Neural cell (in vitro differentiated cells): ENCODE data around the gene TRMT10B. TPM values are rescaled to one million over a fixed set of nuclear protein-coding genes. Genes with fewer than 3 reads are reported as not detected.
"Not testable (repeated sequence)": the region's sequence is repeated elsewhere in the genome, so short reads cannot be mapped to it uniquely, and the experiment has no call there.

Source experiments
- H2AFZ ChIP-seq: fragments of 200-600, 300-800 bp; sonication (generic), shearing (Covaris generic); 2 replicates; pipeline ENCODE4 v1.6.0; 2014; ENCODE audit warnings: low read depth, mild to moderate bottlenecking, antibody characterized with exemption, low read length, moderate library complexity
- H3F3A ChIP-seq: fragments of 200-600 bp; shearing (Covaris generic); 2 replicates; pipeline ENCODE4 v1.6.1; 2016; ENCODE audit warnings: mild to moderate bottlenecking, moderate library complexity, mixed read lengths, antibody characterized with exemption, low read length; ENCODE audit not compliant: insufficient read depth, poor library complexity, severe bottlenecking
- H3K27ac ChIP-seq: fragments of 200-600, 300-800 bp; sonication (generic), shearing (Covaris generic); 2 replicates; pipeline ENCODE4 v1.5.1; 2014; ENCODE audit warnings: mild to moderate bottlenecking, low read length, moderate library complexity
- H3K27me3 ChIP-seq: fragments of 300-800, 200-600 bp; sonication (generic), shearing (Covaris generic); 2 replicates; pipeline ENCODE4 v1.6.0; 2014; ENCODE audit warnings: mild to moderate bottlenecking, low read depth, low read length, moderate library complexity; ENCODE audit not compliant: insufficient read depth
- H3K36me3 ChIP-seq: fragments of 300-800, 200-600 bp; sonication (generic), shearing (Covaris generic); 2 replicates; pipeline ENCODE4 v1.5.1; 2014; ENCODE audit warnings: mild to moderate bottlenecking, antibody characterized with exemption, low read length, moderate library complexity; ENCODE audit not compliant: insufficient read depth
- H3K4me2 ChIP-seq: fragments of 300-800, 200-600 bp; sonication (generic), shearing (Covaris generic); 2 replicates; pipeline ENCODE4 v1.6.0; 2014; ENCODE audit warnings: mild to moderate bottlenecking, low read length
- H3K4me3 ChIP-seq: fragments of 300-800, 200-600 bp; sonication (generic), shearing (Covaris generic); 2 replicates; pipeline ENCODE4 v1.5.1; 2014; ENCODE audit warnings: mild to moderate bottlenecking, low read length, moderate library complexity
- H3K79me2 ChIP-seq: fragments of 200-600 bp; shearing (Covaris generic); replicated peaks from 2 replicates; pipeline ENCODE4 v1.6.0; 2014; ENCODE audit warnings: mild to moderate bottlenecking, low read length, moderate library complexity; ENCODE audit not compliant: insufficient read depth
- H3K9ac ChIP-seq: fragments of 300-800, 200-600 bp; sonication (generic), shearing (Covaris generic); 2 replicates; pipeline ENCODE4 v1.6.1; 2016; ENCODE audit warnings: mild to moderate bottlenecking, low read length, mixed read lengths
- H3K9me2 ChIP-seq: fragments of 200-600 bp; shearing (Covaris generic); 2 replicates; pipeline ENCODE4 v1.6.1; 2016; ENCODE audit warnings: mild to moderate bottlenecking, low read length, mixed read lengths; ENCODE audit not compliant: insufficient read depth
- H3K9me3 ChIP-seq: fragments of 200-600, 300-800 bp; sonication (generic), shearing (Covaris generic); 2 replicates; pipeline ENCODE4 v1.6.1; 2016; ENCODE audit warnings: mild to moderate bottlenecking, mixed run types, low read length, moderate library complexity, mixed read lengths
- H4K20me1 ChIP-seq: fragments of 200-600 bp; shearing (Covaris generic); 2 replicates; pipeline ENCODE4 v1.6.1; 2016; ENCODE audit warnings: mild to moderate bottlenecking, mixed run types; ENCODE audit not compliant: insufficient read depth
- CTCF ChIP-seq: fragments of 450-650 bp; IDR thresholded peaks from 2 replicates; pipeline ENCODE4 v1.5.1; 2014; ENCODE audit warnings: antibody characterized with exemption, mild to moderate bottlenecking, moderate library complexity; ENCODE audit not compliant: poor library complexity, severe bottlenecking
- EP300 ChIP-seq: fragments of 450-650 bp; conservative IDR thresholded peaks from 2 replicates; pipeline ENCODE4 v1.6.1; 2014; ENCODE audit warnings: antibody characterized with exemption, mild to moderate bottlenecking, moderate library complexity; ENCODE audit not compliant: poor library complexity, severe bottlenecking
- EZH2 ChIP-seq: fragments of 200-600, 300-800 bp; shearing (Covaris generic), sonication (generic); IDR thresholded peaks from 2 replicates; pipeline ENCODE4 v1.6.1; 2014; ENCODE audit warnings: antibody characterized with exemption, low read length, borderline replicate concordance, mild to moderate bottlenecking; ENCODE audit not compliant: insufficient read depth, poor library complexity, severe bottlenecking
- MXI1 ChIP-seq: fragments of 450-650 bp; conservative IDR thresholded peaks from 2 replicates; pipeline ENCODE4 v1.6.1; 2014; ENCODE audit warnings: antibody characterized with exemption, mild to moderate bottlenecking; ENCODE audit not compliant: poor library complexity, severe bottlenecking
- POLR2AphosphoS5 ChIP-seq: IDR thresholded peaks from 2 replicates; pipeline ENCODE4 v1.6.1; 2012
- RAD21 ChIP-seq: fragments of 450-650 bp; conservative IDR thresholded peaks from 2 replicates; pipeline ENCODE4 v1.6.1; 2014; ENCODE audit warnings: antibody characterized with exemption, mild to moderate bottlenecking, moderate library complexity
- REST ChIP-seq: IDR thresholded peaks from 2 replicates; pipeline ENCODE4 v1.6.1; 2012; ENCODE audit warnings: borderline replicate concordance
- SMC3 ChIP-seq: fragments of 450-650 bp; conservative IDR thresholded peaks from 2 replicates; pipeline ENCODE4 v1.6.1; 2014; ENCODE audit warnings: antibody characterized with exemption, mild to moderate bottlenecking, moderate library complexity; ENCODE audit not compliant: poor library complexity
- TAF1 ChIP-seq: IDR thresholded peaks from 2 replicates; pipeline ENCODE4 v1.6.1; 2012; ENCODE audit warnings: low read depth
- polyA plus RNA-seq: library from polyadenylated mRNA; depleted of rRNA; stranded (reverse); fragments of >200 nt; gene quantifications from 2 replicates; pipeline ENCODE4 v1.2.3, GENCODE V29; 2014

The TRMT10B gene
- polyA plus RNA-seq, 1 donor from 2014 or later: 11.2 TPM

GRCh38 chr9:37806271-37806670, 52.7 kb downstream of the TRMT10B start:
- no peak overlapping the region for H3K27ac ChIP-seq

GRCh38 chr9:37809676-37810075, 56.1 kb downstream of the TRMT10B start:
- H3F3A ChIP-seq, H3K36me3 ChIP-seq, H3K27ac ChIP-seq, H3K9me3 ChIP-seq, H3K9ac ChIP-seq, H3K4me3 ChIP-seq, H3K4me2 ChIP-seq, H4K20me1 ChIP-seq, H3K27me3 ChIP-seq, H3K9me2 ChIP-seq, H2AFZ ChIP-seq: not testable (repeated sequence)
- peaks cover 20% of the 10 kb centered on the region for H3K79me2 ChIP-seq

More at GRCh38 chr9:37806271-37806670, 52.7 kb downstream of the TRMT10B start:
- Histone ChIP-seq H3K4me2 (no peak overlapping the region), H3K9me2 (no peaks in the 10 kb centered on the region), H3K4me3 (no peak overlapping the region), H2AFZ (no peak overlapping the region), H3K79me2 (peaks cover 49% of the 10 kb centered on the region), H3K36me3 (no peaks in the 10 kb centered on the region), H3K9ac (no peak overlapping the region), H3F3A (no peaks in the 10 kb centered on the region), H3K9me3 (no peaks in the 10 kb centered on the region), H4K20me1 (peaks cover 3% of the 10 kb centered on the region), H3K27me3 (no peaks in the 10 kb centered on the region)
- TF ChIP-seq REST: no peak
- TF ChIP-seq EP300: no peak
- no peak for TF ChIP-seq RAD21
- TF ChIP-seq POLR2AphosphoS5: no peak
- TF ChIP-seq CTCF: no peak
- no peak for TF ChIP-seq TAF1
- no peak for TF ChIP-seq SMC3
- no peak for TF ChIP-seq EZH2
- no peak for TF ChIP-seq MXI1

- Histone ChIP-seq H3K4me2 (no peak overlapping the region), H4K20me1 (no peaks in the 10 kb centered on the region), H2AFZ (no peak overlapping the region), H3F3A (no peaks in the 10 kb centered on the region), H3K9me2 (no peaks in the 10 kb centered on the region), H3K36me3 (no peaks in the 10 kb centered on the region), H3K9me3 (no peaks in the 10 kb centered on the region), H3K4me3 (no peak overlapping the region), H3K79me2 (peaks cover 21% of the 10 kb centered on the region), H3K27ac (no peak overlapping the region), H3K27me3 (no peaks in the 10 kb centered on the region), H3K9ac (no peak overlapping the region)
- no peak for TF ChIP-seq REST
- TF ChIP-seq EP300: no peak
- no peak for TF ChIP-seq POLR2AphosphoS5
- TF ChIP-seq CTCF: no peak
- TF ChIP-seq MXI1: no peak
- no peak for TF ChIP-seq RAD21
- TF ChIP-seq EZH2: no peak
- no peak for TF ChIP-seq TAF1
- TF ChIP-seq SMC3: no peak
These were observed 58.4 kb downstream of the TRMT10B start for GRCh38 chr9:37811906-37812476.
